ENCODE measurements around the gene KCNMA1. TPM values are rescaled to one million over a fixed set of nuclear protein-coding genes. Genes with fewer than 3 reads are reported as not detected.

Gene KCNMA1
- total RNA-seq, 1 donor: 77.8 TPM

GRCh38 chr10:77289027-77289501 is 348.5 kb downstream of the KCNMA1 start:
- no peaks in the 10 kb centered on the region for H3K79me2 ChIP-seq (ENCODE audit: insufficient read depth, low read length)
- H4K20me1 ChIP-seq (ENCODE audit: insufficient read depth, low read length): no peaks in the 10 kb centered on the region
- H3K36me3 ChIP-seq (ENCODE audit: insufficient read depth, low read length): no peaks in the 10 kb centered on the region
- H3K9me3 ChIP-seq (ENCODE audit: low read depth, low read length): no peaks in the 10 kb centered on the region
- peaks cover 38% of the 10 kb centered on the region for H3K4me1 ChIP-seq (ENCODE audit: insufficient read depth, low read length)
- no peak overlapping the region for H3K4me3 ChIP-seq (ENCODE audit: insufficient read depth, low read length)
- H3K4me2 ChIP-seq (ENCODE audit: insufficient read depth, low read length): no peak overlapping the region
- H3K27ac ChIP-seq (ENCODE audit: low read depth, low read length): no peak overlapping the region
- no peak for TF ChIP-seq CTCF (IDR thresholded peaks at IDR 0.05; ENCODE audit: extremely low read depth, low read depth, low read length)
- no peak for DNase-seq (ENCODE audit: insufficient read length, low spot score, missing footprints)
- H2AFZ ChIP-seq (ENCODE audit: low read length): no peak overlapping the region
- no peaks in the 10 kb centered on the region for H3K27me3 ChIP-seq (ENCODE audit: insufficient read depth, low read length)

- Histone ChIP-seq H3K27ac (ENCODE audit: low read depth, low read length) (no peak overlapping the region), H4K20me1 (ENCODE audit: insufficient read depth, low read length) (no peaks in the 10 kb centered on the region), H3K27me3 (ENCODE audit: insufficient read depth, low read length) (no peaks in the 10 kb centered on the region), H3K9me3 (ENCODE audit: low read depth, low read length) (no peaks in the 10 kb centered on the region), H3K4me2 (ENCODE audit: insufficient read depth, low read length) (no peak overlapping the region), H3K79me2 (ENCODE audit: insufficient read depth, low read length) (no peaks in the 10 kb centered on the region), H3K4me1 (ENCODE audit: insufficient read depth, low read length) (peaks cover 30% of the 10 kb centered on the region), H3K36me3 (ENCODE audit: insufficient read depth, low read length) (no peaks in the 10 kb centered on the region), H3K4me3 (ENCODE audit: insufficient read depth, low read length) (no peak overlapping the region), H2AFZ (ENCODE audit: low read length) (no peak overlapping the region)
- no peak for DNase-seq (ENCODE audit: insufficient read length, low spot score, missing footprints)
- TF ChIP-seq CTCF (IDR thresholded peaks at IDR 0.05; ENCODE audit: extremely low read depth, low read depth, low read length): no peak
Measured at GRCh38 chr10:77287647-77288120, 349.9 kb downstream of the KCNMA1 start.

GRCh38 chr10:77286531-77287508 is 350.8 kb downstream of the KCNMA1 start:
- no peaks in the 10 kb centered on the region for H3K9me3 ChIP-seq (ENCODE audit: low read depth, low read length)
- no peaks in the 10 kb centered on the region for H4K20me1 ChIP-seq (ENCODE audit: insufficient read depth, low read length)
- no peak overlapping the region for H3K4me3 ChIP-seq (ENCODE audit: insufficient read depth, low read length)
- H3K27ac ChIP-seq (ENCODE audit: low read depth, low read length): no peak overlapping the region
- no peaks in the 10 kb centered on the region for H3K36me3 ChIP-seq (ENCODE audit: insufficient read depth, low read length)
- H2AFZ ChIP-seq (ENCODE audit: low read length): no peak overlapping the region
- TF ChIP-seq CTCF (IDR thresholded peaks at IDR 0.05; ENCODE audit: extremely low read depth, low read depth, low read length): no peak
- H3K4me2 ChIP-seq (ENCODE audit: insufficient read depth, low read length): no peak overlapping the region
- no peaks in the 10 kb centered on the region for H3K79me2 ChIP-seq (ENCODE audit: insufficient read depth, low read length)
- H3K27me3 ChIP-seq (ENCODE audit: insufficient read depth, low read length): no peaks in the 10 kb centered on the region
- no peak for DNase-seq (ENCODE audit: insufficient read length, low spot score, missing footprints)
- peaks cover 22% of the 10 kb centered on the region for H3K4me1 ChIP-seq (ENCODE audit: insufficient read depth, low read length)

GRCh38 chr10:77285529-77286182 is 352.0 kb downstream of the KCNMA1 start:
- no peaks in the 10 kb centered on the region for H3K36me3 ChIP-seq (ENCODE audit: insufficient read depth, low read length)
- no peaks in the 10 kb centered on the region for H4K20me1 ChIP-seq (ENCODE audit: insufficient read depth, low read length)
- TF ChIP-seq CTCF (IDR thresholded peaks at IDR 0.05; ENCODE audit: extremely low read depth, low read depth, low read length): no peak
- no peaks in the 10 kb centered on the region for H3K9me3 ChIP-seq (ENCODE audit: low read depth, low read length)
- DNase-seq (ENCODE audit: insufficient read length, low spot score, missing footprints): no peak
- H3K4me1 ChIP-seq (ENCODE audit: insufficient read depth, low read length): peaks cover 10% of the 10 kb centered on the region
- H3K27me3 ChIP-seq (ENCODE audit: insufficient read depth, low read length): no peaks in the 10 kb centered on the region
- no peak overlapping the region for H3K4me3 ChIP-seq (ENCODE audit: insufficient read depth, low read length)
- H3K4me2 ChIP-seq (ENCODE audit: insufficient read depth, low read length): no peak overlapping the region
- H3K79me2 ChIP-seq (ENCODE audit: insufficient read depth, low read length): no peaks in the 10 kb centered on the region
- no peak overlapping the region for H3K27ac ChIP-seq (ENCODE audit: low read depth, low read length)
- H2AFZ ChIP-seq (ENCODE audit: low read length): no peak overlapping the region

Measured in osteoblast (primary cell).